ENCODE results near the gene FAIM. TPM values are rescaled to one million over a fixed set of nuclear protein-coding genes. Genes with fewer than 3 reads are reported as not detected.

Gene FAIM
- total and polyA plus RNA-seq, 7 donors = 2.1 to 3.5 (median 2.4) TPM

DNA sequence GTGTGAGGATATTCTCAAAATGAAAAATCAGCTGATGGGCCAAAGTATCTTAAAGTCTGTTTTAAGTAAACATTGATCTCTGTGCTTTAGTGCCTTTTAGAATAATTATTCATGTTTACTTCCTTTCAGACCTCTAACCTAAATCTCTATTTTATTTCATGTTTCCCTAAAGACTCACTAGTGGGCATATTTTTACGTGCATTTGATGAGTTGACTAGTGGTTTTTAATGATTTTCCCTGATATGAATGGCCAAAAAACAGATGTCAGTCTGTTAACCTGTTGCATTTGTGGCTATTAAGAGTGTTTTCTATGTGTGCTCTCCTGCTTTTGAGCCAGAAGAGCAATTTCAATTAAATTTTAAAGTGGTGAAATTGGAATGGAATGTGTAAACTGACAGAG is 6.9 kb downstream of the FAIM start:
- Histone ChIP-seq H3K27ac (no peak overlapping the region), H3K36me3 (ENCODE audit: insufficient read depth in 1 of 2, low read depth in 1 of 2) (no peaks in the 10 kb centered on the region), H3K4me1 (no peaks in the 10 kb centered on the region), H3K9me3 (no peaks in the 10 kb centered on the region), H3K4me3 (no peak overlapping the region), H3K27me3 (ENCODE audit: insufficient read depth in 3 of 3, low read length in 2 of 3) (no peaks in the 10 kb centered on the region)
- TF ChIP-seq, protein P1, sequence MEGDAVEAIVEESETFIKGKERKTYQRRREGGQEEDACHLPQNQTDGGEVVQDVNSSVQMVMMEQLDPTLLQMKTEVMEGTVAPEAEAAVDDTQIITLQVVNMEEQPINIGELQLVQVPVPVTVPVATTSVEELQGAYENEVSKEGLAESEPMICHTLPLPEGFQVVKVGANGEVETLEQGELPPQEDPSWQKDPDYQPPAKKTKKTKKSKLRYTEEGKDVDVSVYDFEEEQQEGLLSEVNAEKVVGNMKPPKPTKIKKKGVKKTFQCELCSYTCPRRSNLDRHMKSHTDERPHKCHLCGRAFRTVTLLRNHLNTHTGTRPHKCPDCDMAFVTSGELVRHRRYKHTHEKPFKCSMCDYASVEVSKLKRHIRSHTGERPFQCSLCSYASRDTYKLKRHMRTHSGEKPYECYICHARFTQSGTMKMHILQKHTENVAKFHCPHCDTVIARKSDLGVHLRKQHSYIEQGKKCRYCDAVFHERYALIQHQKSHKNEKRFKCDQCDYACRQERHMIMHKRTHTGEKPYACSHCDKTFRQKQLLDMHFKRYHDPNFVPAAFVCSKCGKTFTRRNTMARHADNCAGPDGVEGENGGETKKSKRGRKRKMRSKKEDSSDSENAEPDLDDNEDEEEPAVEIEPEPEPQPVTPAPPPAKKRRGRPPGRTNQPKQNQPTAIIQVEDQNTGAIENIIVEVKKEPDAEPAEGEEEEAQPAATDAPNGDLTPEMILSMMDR (IDR thresholded peaks at IDR 0.05) = no peak
- 82 to 95% (median 83%) methylated on average over 1 of the region's 1 CpG for WGBS, 3 donors
- no peak for DNase-seq
- intact Hi-C loops (cut with DNase I) = loop anchor here in 1 of 2 donors (10.0 kb wide), 1 partner anchor 219 kb away; the partner anchor contains the start of gene PIK3CB
- ATAC-seq = no peak

DNA sequence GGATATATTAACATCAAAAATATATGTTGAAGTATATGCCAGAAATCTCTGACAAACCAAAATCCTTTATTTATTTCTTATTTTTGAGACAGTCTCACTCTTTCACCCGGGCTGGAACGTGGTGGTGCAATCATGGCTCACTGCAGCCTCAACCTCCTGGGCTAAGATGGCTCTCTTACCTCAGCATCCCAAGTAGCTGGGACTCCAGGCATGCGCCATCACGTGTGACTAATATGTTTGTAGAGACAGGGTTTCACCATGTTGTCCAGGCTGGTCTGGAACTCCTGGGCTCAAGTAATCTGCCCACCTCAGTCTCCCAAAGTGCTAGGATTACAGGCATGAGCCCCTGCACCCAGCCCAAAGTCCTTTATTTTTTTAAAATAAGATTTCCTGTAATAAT is 11.9 kb downstream of the FAIM start:
- TF ChIP-seq, protein P1 (IDR thresholded peaks at IDR 0.05) = no peak
- no peak for DNase-seq
- Histone ChIP-seq H3K4me1 (no peaks in the 10 kb centered on the region), H3K36me3 (ENCODE audit: insufficient read depth in 1 of 2, low read depth in 1 of 2) (peaks cover 0 to 4% of the 10 kb centered on the region in 2 donors), H3K9me3 (no peaks in the 10 kb centered on the region), H3K27me3 (ENCODE audit: insufficient read depth in 3 of 3, low read length in 2 of 3) (no peaks in the 10 kb centered on the region), H3K4me3 (no peak overlapping the region), H3K27ac (no peak overlapping the region)
- ATAC-seq = no peak
- 85 to 92% (median 87%) methylated on average over 4 of the region's 4 CpGs for WGBS, 3 donors
- intact Hi-C loops (cut with DNase I) = no loop called here

DNA sequence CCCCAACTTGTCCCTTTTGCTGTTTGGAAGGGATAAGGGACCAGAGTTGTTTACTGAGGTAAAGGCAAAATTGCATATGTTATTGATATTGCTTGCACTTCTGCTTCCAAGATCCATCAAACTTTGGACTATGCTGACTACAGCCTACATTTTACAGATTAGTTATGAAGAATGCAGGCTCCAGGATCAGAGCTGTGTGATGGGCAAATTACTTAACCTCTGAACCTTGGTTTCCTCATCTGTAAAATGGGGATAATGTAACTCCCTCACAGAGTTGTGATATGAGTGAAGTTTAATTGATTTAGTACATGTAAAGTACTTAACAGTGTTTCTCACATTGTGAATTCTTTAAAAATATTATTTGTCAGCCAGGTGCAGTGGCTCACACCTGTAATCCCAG is 15.9 kb downstream of the FAIM start:
- no peak overlapping the region for H3K27ac ChIP-seq
- ATAC-seq (no peak), DNase-seq (no peak)
- no peak overlapping the region for H3K4me3 ChIP-seq
- H3K36me3 ChIP-seq (ENCODE audit: insufficient read depth in 1 of 2, low read depth in 1 of 2) = peaks cover 3 to 19% of the 10 kb centered on the region in 2 donors
- H3K4me1 ChIP-seq = no peaks in the 10 kb centered on the region
- intact Hi-C loops (cut with DNase I) = no loop called here
- H3K9me3 ChIP-seq = no peaks in the 10 kb centered on the region
- TF ChIP-seq, protein P1 (IDR thresholded peaks at IDR 0.05) = no peak
- H3K27me3 ChIP-seq (ENCODE audit: insufficient read depth in 3 of 3, low read length in 2 of 3) = no peaks in the 10 kb centered on the region

DNA sequence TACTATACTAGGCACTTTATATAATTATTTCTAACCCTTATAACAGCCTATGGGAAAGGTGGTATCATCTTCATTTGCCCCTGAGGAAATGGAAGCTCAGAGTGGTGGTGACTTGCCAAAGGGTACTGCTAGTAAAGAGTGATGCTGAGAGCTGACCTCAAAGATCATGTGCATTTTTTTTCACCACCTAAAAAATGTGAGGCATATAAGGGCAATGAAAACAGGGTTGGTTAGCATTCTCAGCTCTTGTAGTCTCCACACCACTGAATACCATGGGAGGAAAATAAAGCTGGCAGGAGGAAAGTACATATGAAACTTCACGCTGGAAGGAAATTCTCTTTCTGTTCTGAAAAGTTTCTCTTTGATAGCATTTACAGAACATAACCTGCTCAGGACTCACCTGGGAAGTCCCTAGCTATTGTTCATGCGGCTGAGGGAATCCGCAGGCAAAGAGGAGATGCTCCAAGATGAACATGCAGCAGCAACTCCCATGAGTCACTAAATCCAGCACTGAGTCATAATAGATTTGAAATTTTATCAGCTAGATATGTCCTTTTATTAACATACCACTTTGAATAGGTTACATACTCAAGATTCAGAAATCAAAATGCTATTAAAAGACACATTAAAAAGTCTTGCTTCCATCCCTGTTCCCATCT is 17.3 kb downstream of the FAIM start:
- TF ChIP-seq, protein P1 (IDR thresholded peaks at IDR 0.05) = no peak
- WGBS, 3 donors = 94 to 99% (median 95%) methylated on average over 3 of the region's 3 CpGs
- intact Hi-C loops (cut with DNase I) = no loop called here

DNA sequence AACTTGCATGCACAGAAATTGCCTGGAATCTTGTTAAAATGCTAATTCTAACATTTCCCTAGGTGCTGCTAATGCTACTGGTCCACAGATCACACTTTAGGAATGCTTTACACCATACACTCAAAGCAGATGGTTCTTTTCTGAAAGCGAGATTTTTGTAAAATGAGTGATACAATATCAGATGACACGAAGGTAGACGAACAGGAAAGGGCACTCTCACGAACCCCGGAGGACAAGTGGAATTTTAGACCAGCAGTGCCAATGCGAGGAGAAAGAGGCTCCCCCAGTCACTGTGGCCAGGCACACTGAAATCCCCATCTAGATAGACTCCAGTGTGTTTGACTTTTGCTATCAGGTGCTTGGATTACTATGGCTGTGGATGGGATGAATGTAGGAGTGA is 21.0 kb downstream of the FAIM start:
- Histone ChIP-seq H3K27me3 (ENCODE audit: insufficient read depth in 3 of 3, low read length in 2 of 3) (no peaks in the 10 kb centered on the region), H3K4me1 (no peaks in the 10 kb centered on the region), H3K4me3 (no peak overlapping the region), H3K36me3 (ENCODE audit: insufficient read depth in 1 of 2, low read depth in 1 of 2) (peaks cover 9 to 47% of the 10 kb centered on the region in 2 donors), H3K27ac (no peak overlapping the region), H3K9me3 (no peaks in the 10 kb centered on the region)
- intact Hi-C loops (cut with DNase I) = no loop called here
- 70 to 77% (median 75%) methylated on average over 6 of the region's 6 CpGs for WGBS, 3 donors
- TF ChIP-seq, protein P1 (IDR thresholded peaks at IDR 0.05) = no peak
- no peak for DNase-seq
- ATAC-seq = no peak

More for the DNA sequence above, 17.3 kb downstream of the FAIM start:
- H3K36me3 ChIP-seq (ENCODE audit: insufficient read depth in 1 of 2, low read depth in 1 of 2) = peaks cover 3 to 23% of the 10 kb centered on the region in 2 donors
- no peak for ATAC-seq
- no peak overlapping the region for H3K4me3 ChIP-seq
- no peaks in the 10 kb centered on the region for H3K4me1 ChIP-seq
- no peaks in the 10 kb centered on the region for H3K9me3 ChIP-seq
- DNase-seq = no peak
- no peaks in the 10 kb centered on the region for H3K27me3 ChIP-seq (ENCODE audit: insufficient read depth in 3 of 3, low read length in 2 of 3)
- no peak overlapping the region for H3K27ac ChIP-seq
